ENCODE results near the gene DHX58. TPM values are rescaled to one million over a fixed set of nuclear protein-coding genes. Genes with fewer than 3 reads are reported as not detected.

DHX58 gene
- polyA plus RNA-seq, 1 of the 3 experiments (the other 2 are of a cell fraction) = 1.2 TPM

DNA sequence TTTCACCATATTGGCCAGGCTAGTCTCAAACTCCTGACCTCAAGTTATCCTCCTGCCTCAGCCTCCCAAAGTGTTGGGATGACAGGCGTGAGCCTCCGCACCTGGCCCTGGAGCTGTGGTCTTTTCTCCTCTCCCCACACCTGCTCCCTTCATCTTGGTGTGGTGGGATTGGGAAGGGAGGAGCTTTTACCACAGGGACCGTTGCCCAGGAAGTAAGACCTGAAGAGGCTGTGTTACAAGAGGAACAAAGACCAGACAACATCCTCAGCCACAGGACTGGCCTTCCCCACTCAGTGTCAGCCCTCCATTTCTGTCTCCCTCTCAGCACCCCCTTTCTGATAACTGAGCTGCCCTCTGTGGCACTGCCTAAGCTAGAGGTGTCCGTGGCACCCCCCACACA is 52.7 kb downstream of the DHX58 start (continued):
- TF ChIP-seq FOSL2 (IDR thresholded peaks at IDR 0.05; ENCODE audit: borderline replicate concordance, low read depth) = no peak

DNA sequence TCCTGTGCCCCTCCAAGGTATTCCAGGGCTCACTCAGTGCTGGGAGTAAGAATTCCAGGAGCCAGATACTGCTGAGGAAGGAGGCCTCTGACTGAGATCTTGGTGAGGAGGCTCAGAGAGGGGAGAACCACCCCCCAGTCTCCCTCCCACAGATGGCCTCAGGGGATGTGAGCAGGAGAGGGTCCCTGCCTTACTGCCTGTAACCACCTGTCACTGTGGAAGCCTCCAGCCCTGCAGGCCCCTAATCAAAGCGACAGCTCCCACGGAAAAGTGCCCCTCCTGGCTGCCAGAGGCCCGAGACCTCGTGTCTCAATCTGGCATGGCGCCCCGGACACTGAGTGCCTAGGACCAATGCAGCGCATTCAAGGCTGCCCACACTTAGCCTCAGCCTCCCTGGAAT is 54.5 kb downstream of the DHX58 start:
- Histone ChIP-seq H2AFZ (ENCODE audit: low read depth) (no peak overlapping the region), H3K4me2 (no peak overlapping the region), H4K20me1 (ENCODE audit: insufficient read depth) (no peaks in the 10 kb centered on the region), H3K27ac (ENCODE audit: low read depth in 2 of 2, low read length in 1 of 2) (no peak overlapping the region), H3K36me3 (replicated peaks in 1 of 2; ENCODE audit: control insufficient read depth in 1 of 2, insufficient read depth in 2 of 2, low read length in 1 of 2) (no peaks in the 10 kb centered on the region), H3K27me3 (ENCODE audit: insufficient read depth) (peaks cover 11% of the 10 kb centered on the region), H3K4me1 (ENCODE audit: control insufficient read depth in 1 of 2, insufficient read depth in 2 of 2, low read depth in 1 of 2, low read length in 1 of 2) (no peaks in the 10 kb centered on the region; a peak in 1 of 4 replicates), H3F3A (replicated peaks; ENCODE audit: insufficient read depth) (no peaks in the 10 kb centered on the region), H3K4me3 (ENCODE audit: low read depth in 2 of 2, low read length in 1 of 2) (no peak overlapping the region), H3K79me2 (ENCODE audit: insufficient read depth) (no peaks in the 10 kb centered on the region), H3K9me2 (no peaks in the 10 kb centered on the region), H3K9ac (no peak overlapping the region), H3K9me3 (no peaks in the 10 kb centered on the region)
- TF ChIP-seq SMC3 (IDR thresholded peaks at IDR 0.05; ENCODE audit: low read depth, low read length) = no peak
- TF ChIP-seq, protein P1, sequence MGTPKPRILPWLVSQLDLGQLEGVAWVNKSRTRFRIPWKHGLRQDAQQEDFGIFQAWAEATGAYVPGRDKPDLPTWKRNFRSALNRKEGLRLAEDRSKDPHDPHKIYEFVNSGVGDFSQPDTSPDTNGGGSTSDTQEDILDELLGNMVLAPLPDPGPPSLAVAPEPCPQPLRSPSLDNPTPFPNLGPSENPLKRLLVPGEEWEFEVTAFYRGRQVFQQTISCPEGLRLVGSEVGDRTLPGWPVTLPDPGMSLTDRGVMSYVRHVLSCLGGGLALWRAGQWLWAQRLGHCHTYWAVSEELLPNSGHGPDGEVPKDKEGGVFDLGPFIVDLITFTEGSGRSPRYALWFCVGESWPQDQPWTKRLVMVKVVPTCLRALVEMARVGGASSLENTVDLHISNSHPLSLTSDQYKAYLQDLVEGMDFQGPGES (IDR thresholded peaks at IDR 0.05; ENCODE audit: low read depth, low read length) = no peak
- TF ChIP-seq FOXJ3 (CRISPR knock-in tag; IDR thresholded peaks at IDR 0.05) = no peak
- no peak for TF ChIP-seq EP300 (IDR thresholded peaks at IDR 0.05; ENCODE audit: borderline replicate concordance in 1 of 2, low read depth in 1 of 2, low read length in 1 of 2)
- TF ChIP-seq RAD21 (IDR thresholded peaks at IDR 0.05; ENCODE audit: low read length) = no peak
- TF ChIP-seq FOSL2 (IDR thresholded peaks at IDR 0.05; ENCODE audit: borderline replicate concordance, low read depth) = no peak
- no peak for TF ChIP-seq NRF1 (IDR thresholded peaks at IDR 0.05; ENCODE audit: low read depth, low read length)
- TF ChIP-seq, protein P2, sequence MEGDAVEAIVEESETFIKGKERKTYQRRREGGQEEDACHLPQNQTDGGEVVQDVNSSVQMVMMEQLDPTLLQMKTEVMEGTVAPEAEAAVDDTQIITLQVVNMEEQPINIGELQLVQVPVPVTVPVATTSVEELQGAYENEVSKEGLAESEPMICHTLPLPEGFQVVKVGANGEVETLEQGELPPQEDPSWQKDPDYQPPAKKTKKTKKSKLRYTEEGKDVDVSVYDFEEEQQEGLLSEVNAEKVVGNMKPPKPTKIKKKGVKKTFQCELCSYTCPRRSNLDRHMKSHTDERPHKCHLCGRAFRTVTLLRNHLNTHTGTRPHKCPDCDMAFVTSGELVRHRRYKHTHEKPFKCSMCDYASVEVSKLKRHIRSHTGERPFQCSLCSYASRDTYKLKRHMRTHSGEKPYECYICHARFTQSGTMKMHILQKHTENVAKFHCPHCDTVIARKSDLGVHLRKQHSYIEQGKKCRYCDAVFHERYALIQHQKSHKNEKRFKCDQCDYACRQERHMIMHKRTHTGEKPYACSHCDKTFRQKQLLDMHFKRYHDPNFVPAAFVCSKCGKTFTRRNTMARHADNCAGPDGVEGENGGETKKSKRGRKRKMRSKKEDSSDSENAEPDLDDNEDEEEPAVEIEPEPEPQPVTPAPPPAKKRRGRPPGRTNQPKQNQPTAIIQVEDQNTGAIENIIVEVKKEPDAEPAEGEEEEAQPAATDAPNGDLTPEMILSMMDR (IDR thresholded peaks at IDR 0.05) = no peak
- no peak for TF ChIP-seq GATA2 (CRISPR knock-in tag; IDR thresholded peaks at IDR 0.05)
- TF ChIP-seq YY1 (IDR thresholded peaks at IDR 0.05; ENCODE audit: low read depth) = no peak
- TF ChIP-seq RFX5 (IDR thresholded peaks at IDR 0.05; ENCODE audit: low read length) = no peak
- TF ChIP-seq TCF12 (IDR thresholded peaks at IDR 0.05) = no peak
- TF ChIP-seq GABPA (IDR thresholded peaks at IDR 0.05; ENCODE audit: low read depth) = no peak
- TF ChIP-seq, protein P3, sequence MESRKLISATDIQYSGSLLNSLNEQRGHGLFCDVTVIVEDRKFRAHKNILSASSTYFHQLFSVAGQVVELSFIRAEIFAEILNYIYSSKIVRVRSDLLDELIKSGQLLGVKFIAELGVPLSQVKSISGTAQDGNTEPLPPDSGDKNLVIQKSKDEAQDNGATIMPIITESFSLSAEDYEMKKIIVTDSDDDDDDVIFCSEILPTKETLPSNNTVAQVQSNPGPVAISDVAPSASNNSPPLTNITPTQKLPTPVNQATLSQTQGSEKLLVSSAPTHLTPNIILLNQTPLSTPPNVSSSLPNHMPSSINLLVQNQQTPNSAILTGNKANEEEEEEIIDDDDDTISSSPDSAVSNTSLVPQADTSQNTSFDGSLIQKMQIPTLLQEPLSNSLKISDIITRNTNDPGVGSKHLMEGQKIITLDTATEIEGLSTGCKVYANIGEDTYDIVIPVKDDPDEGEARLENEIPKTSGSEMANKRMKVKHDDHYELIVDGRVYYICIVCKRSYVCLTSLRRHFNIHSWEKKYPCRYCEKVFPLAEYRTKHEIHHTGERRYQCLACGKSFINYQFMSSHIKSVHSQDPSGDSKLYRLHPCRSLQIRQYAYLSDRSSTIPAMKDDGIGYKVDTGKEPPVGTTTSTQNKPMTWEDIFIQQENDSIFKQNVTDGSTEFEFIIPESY (IDR thresholded peaks at IDR 0.05; ENCODE audit: borderline replicate concordance, low read depth) = no peak
- TF ChIP-seq, protein P4, sequence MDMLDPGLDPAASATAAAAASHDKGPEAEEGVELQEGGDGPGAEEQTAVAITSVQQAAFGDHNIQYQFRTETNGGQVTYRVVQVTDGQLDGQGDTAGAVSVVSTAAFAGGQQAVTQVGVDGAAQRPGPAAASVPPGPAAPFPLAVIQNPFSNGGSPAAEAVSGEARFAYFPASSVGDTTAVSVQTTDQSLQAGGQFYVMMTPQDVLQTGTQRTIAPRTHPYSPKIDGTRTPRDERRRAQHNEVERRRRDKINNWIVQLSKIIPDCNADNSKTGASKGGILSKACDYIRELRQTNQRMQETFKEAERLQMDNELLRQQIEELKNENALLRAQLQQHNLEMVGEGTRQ (IDR thresholded peaks at IDR 0.05; ENCODE audit: borderline replicate concordance, low read depth, low read length) = no peak
- no peak for TF ChIP-seq TAF1 (IDR thresholded peaks at IDR 0.05; ENCODE audit: borderline replicate concordance, low read depth, low read length)
- TF ChIP-seq CHD2 (IDR thresholded peaks at IDR 0.05; ENCODE audit: low read length, partially characterized antibody) = no peak
- no peak for TF ChIP-seq ELF1 (IDR thresholded peaks at IDR 0.05)
- no peak for TF ChIP-seq MEF2A (IDR thresholded peaks at IDR 0.05; ENCODE audit: borderline replicate concordance, low read depth)
- TF ChIP-seq MXI1 (IDR thresholded peaks at IDR 0.05; ENCODE audit: low read depth, low read length) = no peak
- ChIA-PET POLR2A (no interaction called here), CTCF (interaction anchor here (0.6 to 3.6 kb wide), 4 partner anchors 9 to 44 kb away, joined by 3 to 16 read pairs (median 5); partner anchors contain the start of gene DNAJC7)
- WGBS (ENCODE audit: low lambda C conversion rate) = 78% methylated on average over 7 of the region's 7 CpGs
- DNase-seq = no peak

All from SK-N-SH (cell line).